GM21360 (cell line): ENCODE measurements around the gene MRPS9.
A peak's percentile ranks its signal among the peaks of the same experiment; 100 is the strongest.

ENCODE experiments used
- ATAC-seq: cut with Tn5 transposase; IDR thresholded peaks from one replicate; pipeline ENCODE4 v1.9.1; 2021; ENCODE audit warnings: mild to moderate bottlenecking, moderate library complexity; ENCODE audit not compliant: unreplicated experiment

The MRPS9 gene

DNA sequence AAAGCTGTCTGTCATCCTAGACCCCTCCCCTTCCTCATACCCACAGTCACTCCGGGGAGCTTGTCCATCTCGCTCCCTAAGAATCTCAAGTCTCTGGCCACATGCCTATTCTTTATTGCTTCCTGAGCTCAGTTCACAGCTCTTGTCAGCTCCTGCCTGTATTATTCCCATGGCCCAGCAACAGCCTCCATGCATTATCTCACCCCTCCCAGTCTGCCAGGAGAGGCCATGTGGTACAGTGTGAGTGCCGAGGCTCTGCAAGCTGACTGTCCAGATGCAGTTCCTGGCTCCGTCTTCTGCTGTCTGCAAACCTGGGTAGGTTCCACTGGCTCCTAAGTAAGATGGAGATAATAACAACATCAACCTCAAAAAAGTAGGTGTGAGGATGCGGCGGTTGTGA lies 79.7 kb downstream of the MRPS9 start:
- ATAC-seq: no peak

DNA sequence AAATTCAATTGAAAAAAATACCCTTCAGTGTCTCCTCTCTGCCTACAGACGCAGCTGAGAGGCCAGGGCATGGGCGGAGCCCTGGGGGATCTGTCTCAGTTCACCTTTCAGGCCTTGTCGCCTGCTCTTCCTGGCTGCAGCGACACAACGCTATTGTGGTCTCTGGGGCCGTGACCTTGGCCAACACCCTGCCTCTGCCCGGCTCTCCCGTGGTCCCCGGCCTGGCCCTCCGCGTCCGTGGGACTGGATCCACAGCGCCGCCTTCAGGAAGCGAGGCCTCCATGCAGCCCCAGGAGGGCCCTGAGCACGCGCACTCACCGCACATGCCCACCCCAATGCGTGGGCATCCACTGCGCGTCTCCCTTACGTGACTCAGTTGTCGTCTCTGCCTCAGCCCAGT lies 81.1 kb downstream of the MRPS9 start:
- ATAC-seq: no peak

DNA sequence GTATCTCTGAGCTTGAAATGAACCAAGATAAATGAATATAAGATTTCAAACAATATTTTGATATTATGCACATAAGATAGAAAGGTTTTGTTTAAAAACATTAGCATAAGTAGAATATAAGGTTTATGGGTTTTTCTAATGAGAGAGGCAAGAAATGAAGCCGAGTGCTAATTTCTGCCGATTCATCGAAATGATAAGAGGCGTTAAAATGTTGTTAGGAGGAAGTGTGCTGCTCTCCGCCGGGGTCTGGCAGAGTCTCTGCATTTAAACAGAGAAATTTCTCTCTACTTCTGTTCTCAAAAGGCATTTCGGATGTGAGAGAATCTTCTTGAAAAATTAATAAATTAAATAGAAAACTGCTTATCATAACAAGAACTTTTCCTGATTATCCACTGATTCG lies 83.6 kb downstream of the MRPS9 start:
- no peak for ATAC-seq

- ATAC-seq: no peak
These were observed 87.6 kb downstream of the MRPS9 start for GRCh38 chr2:105125428-105125827.

DNA sequence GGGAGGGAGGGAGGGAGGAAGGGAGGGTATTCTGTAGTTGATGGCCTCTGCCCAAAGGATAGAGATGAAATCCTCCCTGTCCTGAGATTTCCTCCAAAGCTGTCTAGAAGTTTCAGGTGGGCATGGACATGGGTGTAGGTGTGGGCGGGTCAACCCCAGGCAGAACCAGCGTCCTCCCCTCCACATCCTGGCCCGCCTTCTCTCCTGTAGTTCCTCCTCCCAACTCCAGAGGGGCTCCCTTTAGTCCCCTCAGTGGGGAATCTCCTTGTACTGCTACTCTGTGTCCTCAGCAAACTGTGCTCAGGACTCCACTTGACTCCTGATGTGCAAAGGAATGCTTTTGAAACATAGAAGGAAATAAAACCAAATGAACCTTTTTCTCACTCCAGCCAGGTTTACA lies 88.1 kb downstream of the MRPS9 start:
- no peak for ATAC-seq

DNA sequence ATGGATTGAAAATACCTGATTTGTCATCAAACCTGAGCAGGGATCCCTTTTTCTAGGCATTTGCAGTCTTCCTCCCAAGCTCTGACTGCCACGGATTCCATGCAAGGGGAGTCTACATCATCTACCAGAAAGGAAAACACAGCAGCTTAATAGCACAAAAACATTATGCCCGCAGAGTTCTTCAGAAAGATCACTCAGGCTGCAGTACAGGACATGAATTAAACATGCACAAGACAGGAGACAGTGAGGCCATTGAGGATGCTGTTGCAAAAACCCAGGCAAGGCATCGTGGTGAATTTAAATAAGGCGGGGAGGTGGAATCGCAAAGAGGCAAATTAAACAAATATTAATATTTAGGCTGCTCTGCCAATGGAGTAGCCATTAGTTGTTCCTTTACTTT lies 88.5 kb downstream of the MRPS9 start:
- ATAC-seq: no peak

DNA sequence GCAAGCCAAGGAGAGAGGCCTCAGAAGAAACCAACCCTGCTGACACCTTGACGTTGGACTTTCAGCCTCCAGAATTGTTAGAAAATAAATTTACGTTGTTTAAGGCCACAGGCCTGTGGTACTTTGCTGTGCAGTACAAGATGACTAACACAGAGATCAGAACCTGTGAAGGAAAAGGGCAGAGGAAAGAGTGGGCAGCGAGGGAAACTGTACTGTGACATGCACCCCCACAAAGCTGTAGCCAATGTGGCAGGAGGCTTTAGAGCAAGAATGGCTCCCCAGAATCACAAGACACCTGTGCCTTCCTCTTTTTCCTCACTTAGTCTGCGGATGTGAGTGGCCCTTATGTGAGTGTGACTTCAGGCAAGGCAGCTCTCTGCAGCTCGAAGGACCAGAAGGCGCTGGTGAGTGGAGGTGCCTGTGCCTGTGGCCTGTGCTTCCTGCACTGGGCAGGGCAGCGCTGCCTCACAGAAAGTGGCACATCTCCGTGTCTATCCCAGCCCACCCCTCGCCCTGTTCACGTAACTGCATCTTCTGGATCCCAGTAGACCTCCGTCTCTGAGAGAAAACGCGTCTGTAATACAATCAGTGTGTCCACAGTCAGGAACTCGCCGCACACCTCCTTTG lies 89.5 kb downstream of the MRPS9 start:
- ATAC-seq: no peak

DNA sequence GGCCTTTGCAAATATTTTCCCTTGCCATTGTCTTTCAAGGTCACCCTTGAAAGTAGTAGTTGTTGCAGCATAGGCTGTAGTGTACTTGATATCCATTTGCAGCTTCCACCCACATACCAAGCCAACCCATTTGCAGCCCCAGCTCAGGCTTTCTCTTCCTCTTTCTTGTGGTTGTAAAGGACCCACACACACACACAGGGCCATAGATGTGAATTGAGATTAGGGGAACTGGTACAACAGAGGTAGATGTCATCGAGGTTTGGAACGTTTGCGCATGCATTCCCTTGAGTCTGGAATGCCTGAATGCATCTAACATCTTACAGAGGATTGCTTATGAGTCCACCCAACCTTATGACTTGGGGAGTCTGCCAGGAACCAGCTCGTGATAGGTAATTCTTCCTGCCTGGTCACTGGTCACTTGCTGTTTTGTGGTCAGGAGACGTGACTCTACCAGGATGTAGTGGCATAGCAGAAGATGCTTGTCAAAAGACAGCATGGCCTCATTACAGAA lies 91.9 kb downstream of the MRPS9 start:
- ATAC-seq: peak; percentile 97

GRCh38 chr2:105130546-105130945 lies 92.7 kb downstream of the MRPS9 start:
- ATAC-seq: no peak

GRCh38 chr2:105134081-105134480 lies 96.2 kb downstream of the MRPS9 start:
- no peak for ATAC-seq

DNA sequence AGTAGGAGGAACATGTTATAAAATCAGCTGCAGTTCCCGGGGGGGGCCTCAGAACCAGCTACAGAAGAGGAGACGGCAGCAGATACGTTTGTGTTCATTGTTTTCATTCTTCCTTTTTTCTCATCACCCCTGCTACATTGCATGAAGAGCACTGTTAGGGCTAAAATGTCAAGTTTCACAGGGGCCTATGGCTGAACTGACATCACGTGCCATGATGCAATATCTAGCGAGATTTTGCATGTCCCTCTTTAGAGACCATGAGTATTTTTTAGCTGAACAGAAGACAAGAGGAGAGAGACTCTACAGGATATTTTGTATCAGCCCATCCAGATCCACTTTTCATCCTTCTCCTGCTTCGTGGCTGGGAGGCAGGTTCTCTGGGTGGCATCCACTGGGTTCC lies 97.6 kb downstream of the MRPS9 start:
- ATAC-seq: no peak

GRCh38 chr2:105136394-105136793 lies 98.5 kb downstream of the MRPS9 start:
- ATAC-seq: no peak

- ATAC-seq: no peak
These were observed 100.8 kb downstream of the MRPS9 start for GRCh38 chr2:105138643-105139042.

DNA sequence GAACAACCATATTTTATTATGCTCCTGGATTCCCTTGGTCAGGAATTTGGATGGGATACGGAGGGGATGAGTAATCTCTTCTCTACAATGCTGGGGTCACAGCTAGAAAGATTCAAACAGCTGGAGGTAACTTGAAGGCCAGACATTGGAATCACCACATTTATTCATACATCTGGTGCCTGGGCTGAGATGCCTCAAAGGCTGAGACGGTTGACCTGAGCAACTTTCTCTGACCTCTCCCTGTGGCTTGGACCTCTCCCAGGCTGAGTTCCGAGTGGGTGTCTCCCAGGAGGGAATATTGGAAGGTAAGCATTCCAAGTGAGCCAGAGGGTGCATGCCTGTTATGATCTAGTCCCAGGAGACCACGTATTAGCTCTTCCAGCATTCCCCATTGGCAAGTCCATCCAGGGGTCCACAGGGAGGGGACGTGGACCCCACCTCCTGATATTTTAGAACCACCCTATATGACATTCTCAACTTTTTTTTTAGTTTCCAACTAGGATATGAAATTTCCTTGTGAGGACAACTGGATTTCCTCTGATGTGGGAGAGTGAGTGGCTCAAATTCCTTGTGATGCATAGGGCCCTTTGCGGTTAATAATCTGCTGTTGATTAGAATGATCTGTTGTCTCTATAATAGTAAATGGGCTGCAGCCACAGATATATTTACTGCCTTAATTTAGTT lies 101.8 kb downstream of the MRPS9 start:
- no peak for ATAC-seq

GRCh38 chr2:105140240-105140568 lies 102.3 kb downstream of the MRPS9 start:
- ATAC-seq: no peak

- no peak for ATAC-seq
These were observed 103.3 kb downstream of the MRPS9 start for GRCh38 chr2:105141099-105141614.

GRCh38 chr2:105142239-105142638 lies 104.4 kb downstream of the MRPS9 start:
- no peak for ATAC-seq

GRCh38 chr2:105143094-105143466 lies 105.2 kb downstream of the MRPS9 start:
- ATAC-seq: no peak

- ATAC-seq: peak; percentile 58
These were observed 105.7 kb downstream of the MRPS9 start for GRCh38 chr2:105143467-105144151.

- peak; percentile 8 for ATAC-seq
These were observed 106.5 kb downstream of the MRPS9 start for GRCh38 chr2:105144152-105144940.

DNA sequence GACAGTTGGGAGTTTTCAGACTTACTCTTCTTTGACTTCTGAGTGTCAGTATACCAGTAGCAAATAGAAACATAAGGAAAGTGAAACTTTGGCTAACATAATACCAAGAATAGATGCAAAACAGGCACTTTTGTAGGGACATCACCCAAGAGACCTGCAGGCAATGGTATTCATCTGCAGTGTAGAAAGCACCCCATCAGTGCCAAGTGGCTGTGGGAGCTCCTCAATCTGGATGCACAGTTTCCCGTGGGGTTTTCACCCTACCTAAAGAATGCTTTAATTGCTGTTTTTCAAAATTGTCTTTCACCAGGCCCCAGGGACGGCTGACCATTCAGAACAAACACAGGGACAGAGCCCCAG lies 107.1 kb downstream of the MRPS9 start:
- ATAC-seq: no peak
